ENCODE results near the gene CMIP. TPM values are rescaled to one million over a fixed set of nuclear protein-coding genes. Genes with fewer than 3 reads are reported as not detected.

CMIP gene
- total RNA-seq, 4 donors from 2014 or later = 40.0 to 69.6 (median 47.0) TPM

- Histone ChIP-seq H3K36me3 (peaks cover 0 to 27% (median 5%) of the 10 kb centered on the region in 4 donors), H3K4me3 (no peak overlapping the region), H3K27me3 (no peaks in the 10 kb centered on the region), H3K27ac (no peak overlapping the region), H3K4me1 (peaks cover 0 to 19% (median 5%) of the 10 kb centered on the region in 4 donors), H3K9me3 (no peaks in the 10 kb centered on the region)
- 94 to 100% methylated on average over 1 to 2 of the region's 2 CpGs for WGBS, 2 donors (ENCODE audit: low coverage in 1 of 2)
- TF ChIP-seq EP300 (IDR thresholded peaks at IDR 0.05; ENCODE audit: low read depth) (no peak), POLR2A (IDR thresholded peaks at IDR 0.05) (no peak), POLR2AphosphoS5 (IDR thresholded peaks at IDR 0.05) (no peak), CTCF (IDR thresholded peaks at IDR 0.05) (no peak)
- in situ Hi-C loops (cut with MboI; ENCODE audit: low pct_ligation_motif_present in 1 of 4, low pct_unique_long_range_greater_than_20kb in 1 of 4, low sequenced_read_pairs in 3 of 4) = no loop called here
- no peak for DNase-seq
- intact Hi-C loops (cut with DNase I; ENCODE audit: low total_unique reads) = no loop called here
Measured at GRCh38 chr16:81659249-81659648, 214.6 kb downstream of the CMIP start.

DNA sequence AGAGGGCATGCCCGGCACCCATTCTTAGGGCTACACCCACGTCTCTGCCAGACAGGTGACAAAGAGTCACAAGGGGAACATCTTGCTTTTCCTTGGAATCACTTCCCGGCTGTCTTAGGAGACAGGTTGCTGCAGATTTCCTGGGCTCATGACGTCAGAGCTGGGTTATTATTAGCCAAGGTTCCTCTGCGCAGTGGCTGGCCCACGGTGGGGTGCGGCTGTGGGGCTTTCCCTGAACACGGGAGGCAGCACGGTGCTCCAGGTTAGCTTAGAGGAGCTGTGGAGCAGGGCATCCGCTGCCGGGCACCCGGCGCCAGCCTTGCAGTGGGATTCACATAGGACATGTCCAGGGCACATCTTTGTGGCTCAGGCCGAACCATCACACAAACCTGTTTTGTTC is 216.5 kb downstream of the CMIP start:
- Histone ChIP-seq H3K4me1 (peaks cover 0 to 6% (median 2%) of the 10 kb centered on the region in 4 donors), H3K27ac (no peak overlapping the region), H3K36me3 (peaks cover 0 to 27% (median 5%) of the 10 kb centered on the region in 4 donors), H3K4me3 (no peak overlapping the region), H3K9me3 (no peaks in the 10 kb centered on the region), H3K27me3 (no peaks in the 10 kb centered on the region)
- WGBS, 2 donors (ENCODE audit: low coverage in 1 of 2) = 89 to 94% methylated on average over 3 to 12 of the region's 14 CpGs
- in situ Hi-C loops (cut with MboI; ENCODE audit: low pct_ligation_motif_present in 1 of 4, low pct_unique_long_range_greater_than_20kb in 1 of 4, low sequenced_read_pairs in 3 of 4) = no loop called here
- TF ChIP-seq POLR2AphosphoS5 (IDR thresholded peaks at IDR 0.05) = no peak
- TF ChIP-seq POLR2A (IDR thresholded peaks at IDR 0.05) = no peak
- no peak for TF ChIP-seq EP300 (IDR thresholded peaks at IDR 0.05; ENCODE audit: low read depth)
- TF ChIP-seq CTCF (IDR thresholded peaks at IDR 0.05) = no peak
- DNase-seq = no peak
- intact Hi-C loops (cut with DNase I; ENCODE audit: low total_unique reads) = no loop called here

DNA sequence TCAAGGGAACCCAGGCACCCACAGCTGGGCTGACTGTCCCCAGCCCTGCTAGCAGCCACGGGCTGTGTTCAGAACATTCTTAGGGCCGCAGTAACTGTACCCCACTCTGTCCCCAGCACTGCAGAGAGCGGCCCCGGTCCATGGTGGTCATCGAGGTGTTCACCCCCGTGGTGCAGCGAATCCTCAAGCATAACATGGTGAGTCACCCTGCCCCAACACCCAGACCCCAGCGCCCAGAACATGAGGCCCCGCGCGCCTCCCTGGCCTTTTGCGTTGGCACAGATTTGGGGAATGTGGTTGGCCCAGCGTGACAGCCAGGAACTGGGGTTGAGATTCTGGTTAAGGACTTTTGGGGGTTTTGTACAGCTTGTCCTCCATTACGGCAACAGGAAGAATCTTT is 219.5 kb downstream of the CMIP start:
- DNase-seq = no peak
- Histone ChIP-seq H3K4me3 (no peak overlapping the region), H3K9me3 (no peaks in the 10 kb centered on the region), H3K4me1 (peaks cover 0 to 2% (median 0%) of the 10 kb centered on the region in 4 donors), H3K27ac (no peak overlapping the region), H3K36me3 (peaks cover 0 to 17% (median 5%) of the 10 kb centered on the region in 4 donors), H3K27me3 (no peaks in the 10 kb centered on the region)
- in situ Hi-C loops (cut with MboI; ENCODE audit: low pct_ligation_motif_present in 1 of 4, low pct_unique_long_range_greater_than_20kb in 1 of 4, low sequenced_read_pairs in 3 of 4) = no loop called here
- intact Hi-C loops (cut with DNase I; ENCODE audit: low total_unique reads) = no loop called here
- TF ChIP-seq POLR2AphosphoS5 (IDR thresholded peaks at IDR 0.05) = no peak
- no peak for TF ChIP-seq EP300 (IDR thresholded peaks at IDR 0.05; ENCODE audit: low read depth)
- TF ChIP-seq POLR2A (IDR thresholded peaks at IDR 0.05) = no peak
- no peak for TF ChIP-seq CTCF (IDR thresholded peaks at IDR 0.05)
- 95 to 100% methylated on average over 1 to 14 of the region's 14 CpGs for WGBS, 2 donors (ENCODE audit: low coverage in 1 of 2)

DNA sequence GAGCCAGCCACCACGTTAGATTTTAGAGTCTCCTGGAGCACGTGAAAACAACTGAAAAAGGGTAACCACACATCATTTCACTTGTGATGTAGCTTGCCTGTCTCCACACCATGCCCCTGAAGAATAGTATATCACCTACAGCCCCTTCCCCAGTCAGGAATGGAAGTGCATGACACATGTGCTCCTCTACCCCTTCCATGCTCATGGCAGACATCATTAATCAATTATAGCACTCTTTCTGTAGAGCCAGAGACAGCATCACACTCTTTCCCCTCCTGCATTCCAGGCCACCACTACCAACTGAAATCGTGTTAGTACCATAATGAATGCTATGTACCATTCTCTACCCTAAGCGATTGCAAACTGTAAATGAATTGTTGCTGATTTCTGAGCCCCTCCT is 221.0 kb downstream of the CMIP start:
- H3K4me1 ChIP-seq = peaks cover 0 to 2% (median 0%) of the 10 kb centered on the region in 4 donors
- WGBS, 2 donors (ENCODE audit: low coverage in 1 of 2) = 66 to 100% methylated on average over 1 to 4 of the region's 4 CpGs
- H3K36me3 ChIP-seq = peaks cover 0 to 19% (median 6%) of the 10 kb centered on the region in 4 donors
- no peak overlapping the region for H3K27ac ChIP-seq
- H3K9me3 ChIP-seq = no peaks in the 10 kb centered on the region
- no peak overlapping the region for H3K4me3 ChIP-seq
- in situ Hi-C loops (cut with MboI; ENCODE audit: low pct_ligation_motif_present in 1 of 4, low pct_unique_long_range_greater_than_20kb in 1 of 4, low sequenced_read_pairs in 3 of 4) (no loop called here), intact Hi-C loops (cut with DNase I; ENCODE audit: low total_unique reads) (no loop called here)
- no peak for DNase-seq
- no peak for TF ChIP-seq CTCF (IDR thresholded peaks at IDR 0.05)
- no peak for TF ChIP-seq EP300 (IDR thresholded peaks at IDR 0.05; ENCODE audit: low read depth)
- no peak for TF ChIP-seq POLR2AphosphoS5 (IDR thresholded peaks at IDR 0.05)
- no peak for TF ChIP-seq POLR2A (IDR thresholded peaks at IDR 0.05)
- no peaks in the 10 kb centered on the region for H3K27me3 ChIP-seq

Measured in transverse colon (tissue), 4 donors.